OCI-LY1 (cell line): ENCODE data around the gene LANCL2.

Experiments
- CTCF ChIP-seq: fragments of 200-600 bp; sonication (generic), shearing (Covaris generic); IDR thresholded peaks from 2 replicates; pipeline ENCODE4 v1.5.1; 2017; ENCODE audit warnings: mild to moderate bottlenecking, antibody characterized with exemption, low read length, moderate library complexity, mixed read lengths
- EZH2 ChIP-seq: fragments of 200-600 bp; sonication (generic), shearing (Covaris generic); IDR thresholded peaks from 2 replicates; pipeline ENCODE4 v1.8.0; 2017; ENCODE audit warnings: borderline replicate concordance, mixed run types, mild to moderate bottlenecking, antibody characterized with exemption, low read length, moderate library complexity, mixed read lengths

- TF ChIP-seq EZH2 = no peak
- no peak for TF ChIP-seq CTCF
Measured at GRCh38 chr7:55335151-55335550, 30.0 kb upstream of the LANCL2 start.
